GM19193 (cell line): ENCODE data around the gene EFCAB8.
A peak's percentile ranks its signal among the peaks of the same experiment; 100 is the strongest.

Experiments
- POLR2A ChIP-seq: IDR thresholded peaks from 4 replicates; pipeline ENCODE4 v1.6.1; 2011; ENCODE audit not compliant: insufficient read depth, insufficient read length; ENCODE audit errors: extremely low read depth

EFCAB8 gene

DNA sequence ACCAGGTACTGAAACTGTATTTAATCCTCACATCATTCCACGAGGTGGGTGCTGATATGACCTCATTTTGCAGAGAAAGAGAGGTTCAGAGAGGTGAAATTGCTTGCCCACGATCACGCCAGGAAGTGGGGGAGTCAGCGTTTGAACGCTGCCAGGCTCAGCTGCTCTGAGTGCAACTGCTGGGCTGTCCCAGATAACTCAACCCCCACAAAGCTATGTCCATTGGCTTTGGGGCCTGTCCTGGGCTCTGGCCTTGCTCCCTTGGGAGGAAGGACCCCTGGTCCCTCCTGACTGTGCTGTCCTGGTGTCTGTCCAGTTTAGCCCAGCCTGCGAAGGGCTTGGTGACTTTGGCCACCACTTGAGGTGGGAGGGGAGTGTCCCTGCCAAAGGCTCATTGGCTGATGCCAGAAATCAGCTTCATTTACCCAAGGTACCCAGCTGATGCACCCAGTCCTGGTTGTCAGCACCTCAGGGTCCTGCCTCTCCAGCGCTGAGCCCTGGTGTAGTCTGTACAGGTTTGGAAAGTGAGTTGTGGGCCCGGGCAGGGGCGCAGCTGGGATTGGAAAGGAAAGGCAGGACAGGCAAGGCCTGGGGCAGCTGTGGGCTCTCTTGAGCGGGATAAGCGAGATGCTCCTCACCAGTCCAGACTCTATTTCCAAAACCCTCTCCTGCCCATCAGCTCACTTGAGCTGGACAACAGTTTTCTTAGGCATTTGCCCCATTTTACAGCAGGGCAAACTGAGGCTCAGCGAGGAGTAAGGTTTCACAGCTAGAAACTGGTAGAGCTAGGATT, 107.1 kb downstream of the EFCAB8 start:
- no peak for TF ChIP-seq POLR2A

DNA sequence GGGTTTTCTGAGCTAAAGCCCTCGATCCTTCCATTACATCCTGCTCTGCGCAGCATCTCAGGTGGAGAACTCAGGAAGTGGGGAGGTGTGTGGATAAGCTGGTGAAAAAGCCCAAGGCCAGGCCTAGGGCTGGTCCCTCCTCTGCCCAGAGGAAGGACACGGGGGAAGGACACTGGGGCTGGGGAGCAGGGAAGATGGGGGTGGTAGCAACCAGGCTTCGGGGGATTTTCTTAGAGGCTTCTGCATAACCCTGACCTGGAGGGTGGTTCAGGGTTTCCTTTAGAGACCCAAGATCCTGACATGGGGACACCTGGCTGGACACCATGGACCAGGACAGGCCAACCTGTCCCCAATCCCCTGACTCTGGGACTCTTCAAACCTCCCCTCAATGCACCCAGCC, 107.7 kb downstream of the EFCAB8 start:
- no peak for TF ChIP-seq POLR2A

- no peak for TF ChIP-seq POLR2A
These were observed 108.4 kb downstream of the EFCAB8 start for GRCh38 chr20:32966881-32967781.

GRCh38 chr20:32967961-32968457, 109.3 kb downstream of the EFCAB8 start:
- TF ChIP-seq POLR2A = no peak

GRCh38 chr20:32968478-32969241, 109.9 kb downstream of the EFCAB8 start:
- TF ChIP-seq POLR2A = no peak

DNA sequence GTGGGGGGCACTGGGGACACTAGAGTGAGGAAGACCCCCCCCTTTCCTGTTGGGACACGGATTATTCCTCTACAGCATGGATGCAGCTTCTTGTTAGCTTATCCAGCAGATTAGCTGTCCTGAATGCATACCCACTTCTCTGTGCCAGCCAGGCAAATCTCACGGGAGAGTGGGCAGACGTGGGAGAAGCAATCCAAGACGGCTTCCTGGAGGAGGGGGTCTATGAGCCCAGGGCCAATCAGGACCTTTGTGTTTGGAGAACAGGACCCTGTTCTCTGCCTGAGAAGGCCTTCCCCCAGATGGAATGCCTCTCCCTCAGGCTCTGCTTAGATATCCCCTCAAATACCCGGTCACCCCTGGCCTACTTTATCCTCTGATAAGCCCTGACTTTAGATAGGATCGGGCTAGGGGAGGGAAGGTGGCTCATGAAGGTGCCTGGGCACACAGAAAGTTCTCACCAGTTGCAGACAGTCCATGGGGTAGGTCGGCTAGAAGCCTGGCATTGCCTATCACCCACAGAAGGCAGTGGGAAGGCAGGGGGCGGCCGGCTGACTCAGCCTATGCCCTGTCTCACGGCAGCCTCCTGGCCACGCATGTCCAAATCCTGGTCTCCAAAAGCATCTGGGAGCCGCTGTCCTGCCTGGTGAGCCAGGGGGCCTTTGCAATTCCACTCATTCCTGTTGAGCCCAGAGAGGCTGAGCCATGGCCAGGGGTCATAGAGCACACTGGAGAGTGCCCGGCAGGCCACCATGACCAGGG, 110.8 kb downstream of the EFCAB8 start:
- no peak for TF ChIP-seq POLR2A

GRCh38 chr20:32970115-32970972, 111.6 kb downstream of the EFCAB8 start:
- TF ChIP-seq POLR2A = no peak

DNA sequence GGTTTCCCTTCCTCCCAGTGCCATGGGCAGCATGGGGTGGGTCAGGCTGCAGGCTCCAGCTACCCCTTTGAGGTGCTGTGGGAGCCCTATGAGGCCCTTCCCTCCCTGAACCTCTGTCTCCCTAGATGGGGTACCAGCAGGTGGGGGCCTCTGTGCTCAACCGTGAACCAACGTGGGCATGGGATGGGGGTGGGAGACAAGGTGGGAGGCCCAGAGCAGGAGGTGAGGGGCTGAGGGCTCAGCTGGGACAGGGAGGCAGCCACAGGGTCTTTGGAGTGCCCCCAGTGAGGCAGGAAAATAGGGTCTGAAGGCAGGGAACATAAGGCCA, 112.2 kb downstream of the EFCAB8 start:
- no peak for TF ChIP-seq POLR2A

- TF ChIP-seq POLR2A = no peak
These were observed 113.0 kb downstream of the EFCAB8 start for GRCh38 chr20:32971703-32972161.

DNA sequence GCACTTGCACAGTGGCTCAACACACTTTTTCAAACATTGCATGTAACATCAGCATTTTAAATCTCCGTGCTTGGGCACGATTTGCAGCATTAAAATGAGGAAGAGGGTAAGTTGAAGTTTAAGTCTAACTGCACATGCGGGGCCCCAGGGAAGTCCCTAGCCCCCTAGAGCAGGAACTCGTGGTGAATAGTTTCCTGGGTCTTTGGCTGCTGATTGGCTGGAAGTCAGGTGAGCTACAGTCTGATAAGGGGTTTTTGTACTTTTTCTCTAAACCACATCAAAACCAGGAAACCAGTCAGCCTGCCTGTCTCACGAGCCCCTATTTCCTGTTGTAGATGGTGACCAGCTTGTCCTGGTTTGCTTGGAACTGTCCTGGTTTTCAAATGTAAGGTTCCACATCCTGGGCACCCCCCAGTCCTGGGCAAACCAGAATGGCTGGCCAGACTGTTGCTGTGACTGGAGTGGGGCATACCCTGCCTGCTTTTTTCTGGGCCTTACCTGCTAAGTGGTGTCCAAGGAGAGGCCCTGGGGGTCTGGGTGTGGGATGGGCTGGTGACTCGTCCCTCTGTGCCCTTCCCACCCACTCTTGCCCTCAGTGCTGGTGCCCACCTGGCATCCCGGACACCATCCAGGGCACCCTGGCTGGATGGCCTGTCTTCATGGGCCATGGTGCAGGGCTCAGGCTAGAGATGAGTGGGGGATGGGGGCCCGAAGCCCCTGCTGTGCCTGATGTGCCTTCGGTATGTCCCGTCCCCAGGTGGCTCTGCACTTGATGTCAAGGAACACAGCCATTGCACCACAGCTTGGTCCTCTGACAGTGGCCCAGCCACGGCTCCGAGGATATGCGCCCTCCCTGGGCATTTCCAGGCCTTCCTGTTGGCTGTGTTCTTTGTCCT, 113.7 kb downstream of the EFCAB8 start:
- TF ChIP-seq POLR2A = peak; percentile 21

- no peak for TF ChIP-seq POLR2A
These were observed 114.5 kb downstream of the EFCAB8 start for GRCh38 chr20:32973077-32973717.

GRCh38 chr20:32975698-32976674, 117.3 kb downstream of the EFCAB8 start:
- TF ChIP-seq POLR2A = no peak
